GM21515 (cell line): ENCODE data around the gene PER3.

Experiments used
- ATAC-seq: cut with Tn5 transposase; IDR thresholded peaks from one replicate; pipeline ENCODE4 v1.9.1; 2021; ENCODE audit not compliant: unreplicated experiment

The PER3 gene

DNA sequence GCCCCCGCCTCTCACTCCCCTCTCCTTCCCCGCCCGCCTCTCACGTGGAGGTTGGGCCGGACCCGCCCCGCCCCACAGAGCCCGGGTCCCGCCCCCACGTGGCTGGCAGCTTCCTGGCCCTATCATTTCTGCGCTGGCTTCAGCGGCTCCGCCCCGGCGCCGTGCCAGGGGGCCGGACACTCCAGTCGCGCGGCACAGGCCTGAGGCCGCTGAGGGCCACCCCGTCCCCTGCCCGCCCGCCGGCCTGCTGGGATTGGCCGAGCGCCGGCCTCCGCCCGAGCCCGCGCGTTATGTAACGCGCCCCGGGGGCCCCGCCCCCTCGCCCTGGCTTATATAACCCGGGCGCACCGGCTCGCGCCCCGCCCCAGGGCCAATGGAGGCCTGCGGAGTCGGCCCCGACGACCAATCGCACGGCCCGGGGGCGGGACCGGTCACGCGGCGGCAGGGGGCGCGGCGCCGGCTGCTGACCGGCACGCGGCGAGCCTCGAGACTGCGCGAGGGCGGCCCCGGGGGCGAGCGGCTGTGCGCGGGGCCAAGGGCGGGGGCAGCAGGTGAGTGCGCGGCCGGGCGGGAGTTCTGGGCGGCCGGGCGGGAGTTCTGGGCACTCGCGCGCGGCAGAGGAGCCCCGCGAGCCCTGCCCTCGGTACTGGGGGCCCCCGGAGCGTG, at the start of gene PER3:
Gene PER3 (plus strand): TSS at position 466 of the 666 bp plus-strand sequence. CDS start 587 bp downstream, outside the sequence.
- peak; percentile 89 for ATAC-seq

- ATAC-seq, result no peak
These were observed 46.0 kb upstream of the PER3 start for GRCh38 chr1:7738044-7738443.

DNA sequence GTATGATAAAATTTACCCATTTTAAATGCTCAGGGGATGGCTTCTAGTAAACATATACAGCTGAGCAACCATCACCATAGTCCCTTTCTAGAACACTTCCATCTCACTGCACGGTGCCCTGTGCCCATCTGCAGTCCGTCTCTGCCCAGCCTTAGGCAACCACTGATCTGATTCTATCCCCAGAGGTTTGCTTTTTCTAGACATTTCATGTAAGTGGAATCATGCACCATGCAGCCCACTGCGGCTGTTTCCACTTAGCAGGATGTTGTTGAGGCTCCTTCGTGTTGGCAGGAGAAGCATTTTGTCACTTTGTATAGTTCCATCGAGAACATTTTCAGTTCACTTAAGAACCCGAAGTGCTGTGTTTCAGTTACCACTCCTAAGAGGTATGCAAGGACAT, 40.7 kb upstream of the PER3 start:
- no peak for ATAC-seq

GRCh38 chr1:7744882-7745281, 39.2 kb upstream of the PER3 start:
- ATAC-seq, result no peak

DNA sequence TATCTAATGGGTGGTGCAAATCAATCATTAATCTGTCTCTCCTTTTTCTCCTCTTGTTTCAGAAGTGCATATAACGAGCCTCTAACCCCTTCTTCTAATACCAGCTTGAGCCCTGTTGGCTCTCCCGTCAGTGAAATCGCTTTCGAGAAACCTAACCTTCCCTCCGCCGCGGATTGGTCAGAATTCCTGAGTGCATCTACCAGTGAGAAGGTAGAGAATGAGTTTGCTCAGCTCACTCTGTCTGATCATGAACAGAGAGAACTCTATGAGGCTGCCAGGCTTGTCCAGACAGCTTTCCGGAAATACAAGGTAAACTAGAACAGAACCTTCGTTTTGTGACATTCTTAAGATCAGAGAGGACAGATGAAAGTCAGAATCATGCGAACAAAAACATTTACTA, 38.3 kb upstream of the PER3 start:
- ATAC-seq, result no peak

DNA sequence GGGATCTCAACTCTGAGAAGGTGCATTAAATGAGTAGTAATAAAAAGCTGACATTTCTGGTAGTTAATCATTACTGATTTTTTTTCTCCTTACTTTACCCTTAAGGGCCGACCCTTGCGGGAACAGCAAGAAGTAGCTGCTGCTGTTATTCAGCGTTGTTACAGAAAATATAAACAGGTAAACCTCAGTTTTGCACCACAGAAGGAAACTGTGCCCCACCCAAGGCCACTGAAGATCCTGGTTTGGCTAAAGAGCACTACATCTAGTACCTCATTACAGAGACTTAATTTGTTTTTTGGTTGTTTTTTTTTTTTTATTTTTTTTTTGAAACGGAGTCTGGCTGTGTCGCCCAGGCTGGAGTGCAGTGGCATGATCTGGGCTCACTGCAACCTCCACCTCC, 36.5 kb upstream of the PER3 start:
- no peak for ATAC-seq

GRCh38 chr1:7749126-7749525, 35.0 kb upstream of the PER3 start:
- no peak for ATAC-seq

DNA sequence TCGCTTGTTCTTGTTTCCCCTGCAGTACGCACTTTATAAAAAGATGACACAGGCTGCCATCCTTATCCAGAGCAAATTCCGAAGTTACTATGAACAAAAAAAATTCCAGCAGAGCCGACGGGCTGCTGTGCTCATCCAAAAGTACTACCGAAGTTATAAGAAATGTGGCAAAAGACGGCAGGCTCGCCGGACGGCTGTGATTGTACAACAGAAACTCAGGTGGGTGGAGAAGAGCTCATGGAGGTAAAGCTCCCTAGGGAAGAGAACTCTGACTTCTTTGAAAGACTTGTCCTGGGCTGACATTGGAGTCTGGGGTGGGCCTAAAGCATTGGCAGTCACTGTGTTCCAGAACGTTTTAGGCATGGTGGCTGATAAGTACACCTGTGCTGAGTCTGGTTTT, 32.9 kb upstream of the PER3 start:
- no peak for ATAC-seq

DNA sequence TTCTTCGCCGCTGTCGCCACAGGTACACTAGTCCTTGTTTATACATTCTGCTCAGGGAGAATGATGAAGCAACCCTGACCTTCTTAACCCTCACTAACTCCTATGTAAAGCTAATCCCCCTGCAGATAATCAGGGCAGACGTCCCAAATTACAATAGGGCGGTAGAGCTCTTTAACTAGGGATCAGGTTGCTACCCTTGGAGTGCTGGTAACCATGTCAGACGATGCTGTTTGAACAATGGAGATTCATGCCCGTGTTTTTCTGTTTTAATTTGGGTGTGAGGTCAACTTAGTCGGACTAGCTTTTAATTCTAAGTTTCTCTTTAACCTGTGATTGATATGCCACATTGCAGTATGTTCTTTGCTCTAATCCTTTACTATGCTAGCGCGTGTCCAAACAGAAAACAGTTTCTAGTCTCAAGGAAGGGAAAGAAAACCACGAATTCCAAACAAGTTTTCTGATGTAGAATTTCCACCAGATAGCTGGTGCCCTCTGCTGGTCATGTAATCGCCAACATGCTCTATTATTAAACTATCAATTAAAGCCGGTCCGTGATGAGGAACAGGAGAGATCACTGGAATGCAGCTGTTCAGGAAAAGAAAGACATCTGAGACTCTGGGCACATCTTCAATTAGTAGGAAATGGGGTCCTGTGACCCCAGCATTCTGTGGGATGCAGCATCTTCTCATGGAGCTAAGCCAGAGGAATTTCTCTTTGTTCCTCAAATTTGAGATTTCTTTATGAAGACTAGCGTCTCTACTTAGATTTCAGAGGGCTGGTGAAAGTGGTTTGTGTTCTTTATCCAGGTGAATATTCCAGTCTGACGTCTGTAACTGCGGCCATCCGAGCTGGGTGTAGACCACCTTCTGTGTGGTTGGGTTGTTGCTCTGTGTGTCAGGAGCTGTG, 31.3 kb upstream of the PER3 start:
- ATAC-seq, result no peak

- ATAC-seq, result no peak
These were observed 30.4 kb upstream of the PER3 start for GRCh38 chr1:7753641-7754040.

DNA sequence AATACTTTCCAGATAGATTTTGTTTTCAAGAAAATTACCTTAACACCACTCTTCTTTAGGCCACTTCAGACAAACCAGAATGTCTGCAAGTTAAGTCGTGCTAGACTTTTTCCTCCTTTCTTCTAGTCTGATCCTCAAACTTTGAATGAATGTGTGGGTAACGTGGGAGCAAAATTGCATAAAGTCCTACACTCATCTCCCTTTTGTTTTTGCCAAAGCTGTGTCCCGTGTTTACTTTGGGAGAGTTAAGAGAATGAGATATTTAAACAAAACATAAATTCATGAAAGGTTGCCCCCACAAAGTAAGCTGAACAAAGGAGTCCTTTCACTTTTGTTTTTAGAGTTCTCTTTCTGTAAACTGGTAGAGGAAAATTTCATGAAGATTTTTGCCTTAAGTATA, 29.9 kb upstream of the PER3 start:
- ATAC-seq, result no peak

GRCh38 chr1:7755448-7755847, 28.6 kb upstream of the PER3 start:
- ATAC-seq, result no peak

DNA sequence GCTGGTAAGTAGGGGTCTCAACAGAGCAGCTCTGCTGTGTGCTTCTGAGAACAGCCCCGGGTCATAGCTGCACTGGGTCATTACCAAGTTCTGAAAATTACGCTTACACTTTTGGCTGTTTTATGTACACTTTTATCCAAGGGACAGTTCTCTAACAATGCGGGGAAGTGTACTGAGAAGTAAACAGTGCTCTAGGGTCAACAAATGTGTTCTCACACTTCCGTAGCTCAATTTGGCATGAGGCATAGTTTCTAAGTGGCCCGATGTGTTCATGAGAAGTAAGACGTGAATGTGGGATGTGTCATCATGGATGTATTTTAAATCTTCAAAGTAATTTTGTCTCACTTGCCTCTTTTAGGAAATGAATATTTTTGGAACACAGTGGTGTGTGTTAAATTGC, 23.8 kb upstream of the PER3 start:
- ATAC-seq, result no peak

GRCh38 chr1:7761103-7761502, 23.0 kb upstream of the PER3 start:
- no peak for ATAC-seq

- no peak for ATAC-seq
These were observed 16.9 kb upstream of the PER3 start for GRCh38 chr1:7767176-7767575.

GRCh38 chr1:7768583-7768982, 15.5 kb upstream of the PER3 start:
- ATAC-seq, result no peak

- no peak for ATAC-seq
These were observed 14.2 kb upstream of the PER3 start for GRCh38 chr1:7769673-7770412.

GRCh38 chr1:7770669-7770996, 13.5 kb upstream of the PER3 start:
- peak; percentile 8 for ATAC-seq

DNA sequence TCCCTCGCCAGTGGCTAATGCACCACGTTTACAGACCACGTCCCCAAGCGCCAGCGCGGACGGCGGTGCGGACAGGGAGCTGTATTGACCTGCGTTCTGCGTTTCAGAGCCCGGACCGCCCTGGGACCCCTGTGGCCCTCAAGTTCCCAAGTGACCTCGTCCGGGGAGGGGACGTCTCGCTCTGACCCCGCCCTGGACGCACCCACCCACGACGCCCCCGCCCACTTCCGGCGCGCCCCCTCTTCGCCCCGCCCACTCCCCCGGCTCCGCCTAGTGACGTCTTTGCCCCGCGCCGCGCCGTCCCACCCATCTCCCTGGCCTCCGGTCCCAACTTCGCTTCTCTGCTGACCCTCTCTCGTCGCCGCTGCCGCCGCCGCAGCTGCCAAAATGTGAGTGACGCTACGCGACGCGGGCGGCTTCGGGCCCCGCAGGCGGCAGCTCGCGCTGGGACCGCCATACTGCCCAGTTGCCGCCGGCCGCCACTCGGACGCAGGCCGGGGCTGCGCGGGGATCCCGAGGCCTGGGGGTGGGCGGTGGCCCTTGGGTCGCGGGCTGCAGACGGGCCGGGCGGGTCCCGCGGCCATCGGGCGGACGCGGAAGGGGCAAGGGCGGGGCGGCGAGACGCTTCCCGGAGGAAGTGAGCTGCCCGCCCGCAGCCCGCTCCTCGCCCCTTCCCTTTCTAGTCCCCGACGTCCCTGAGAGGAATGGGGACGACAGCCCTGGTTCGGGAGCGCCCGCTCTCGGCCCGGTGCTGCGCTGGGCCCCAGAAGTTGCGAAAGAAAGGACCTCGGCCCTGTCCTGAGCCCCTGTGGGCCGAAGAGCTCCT, 12.9 kb upstream of the PER3 start, which contains the start of gene VAMP3:
Gene VAMP3 (plus strand): TSS at position 300 of the 826 bp plus-strand sequence. CDS start 88 bp downstream, at position 388.
- ATAC-seq, result peak; percentile 71

- ATAC-seq, result no peak
These were observed 12.2 kb upstream of the PER3 start for GRCh38 chr1:7771823-7772299.

GRCh38 chr1:7777591-7777990, 6.5 kb upstream of the PER3 start:
- no peak for ATAC-seq
